IPS-20b (cell line): Measurements from ENCODE around the gene GTSE1.

Experiments used
- H3K27ac ChIP-seq: one replicate; pipeline ENCODE4 v1.5.1; 2013; ENCODE audit warnings: low read length
- H3K27me3 ChIP-seq: 2 replicates; pipeline ENCODE4 v1.6.1; 2013; ENCODE audit warnings: mild to moderate bottlenecking, low read length, inconsistent platforms; ENCODE audit not compliant: insufficient read depth
- H3K36me3 ChIP-seq: 2 replicates; pipeline ENCODE4 v1.6.1; 2013; ENCODE audit warnings: low read depth, mild to moderate bottlenecking, inconsistent platforms, low read length, moderate library complexity; ENCODE audit not compliant: insufficient read depth
- H3K4me1 ChIP-seq: 2 replicates; pipeline ENCODE4 v1.6.1; 2013; ENCODE audit warnings: mild to moderate bottlenecking, control low read depth, inconsistent platforms, low read length, moderate library complexity; ENCODE audit not compliant: insufficient read depth
- H3K4me3 ChIP-seq: 2 replicates; pipeline ENCODE4 v1.5.1; 2013; ENCODE audit warnings: mild to moderate bottlenecking, low read length, inconsistent platforms
- H3K9ac ChIP-seq: 2 replicates; pipeline ENCODE4 v1.6.1; 2013; ENCODE audit warnings: low read depth, mild to moderate bottlenecking, inconsistent platforms, low read length, moderate library complexity
- H3K9me3 ChIP-seq: 2 replicates; pipeline ENCODE4 v1.6.1; 2013; ENCODE audit warnings: mild to moderate bottlenecking, low read depth, low read length, inconsistent platforms; ENCODE audit not compliant: insufficient read depth

The GTSE1 gene

GRCh38 chr22:46296257-46297150 is at the start of gene GTSE1:
Gene GTSE1 (plus strand): TSS chr22:46296870. CDS start chr22:46297401, 531 bp downstream.
- H3K27me3 ChIP-seq, result no peaks in the 10 kb centered on the region
- peak within 1 kb of the TSS; percentile 80; the same call in 1 of the 2 replicates for H3K9ac ChIP-seq
- peaks cover 39% of the 10 kb centered on the region for H3K36me3 ChIP-seq
- H3K27ac ChIP-seq, result peak within 1 kb of the TSS; percentile 53
- no peaks in the 10 kb centered on the region for H3K9me3 ChIP-seq
- peak within 1 kb of the TSS; percentile 87 for H3K4me3 ChIP-seq
- peaks cover 3% of the 10 kb centered on the region; the same call in 1 of the 2 replicates for H3K4me1 ChIP-seq

GRCh38 chr22:46247443-46247975 is 49.2 kb upstream of the GTSE1 start:
- Histone ChIP-seq H3K36me3 (peaks cover 12% of the 10 kb centered on the region; the same call in 1 of the 2 replicates), H3K4me3 (no peak overlapping the region), H3K4me1 (no peaks in the 10 kb centered on the region), H3K9me3 (no peaks in the 10 kb centered on the region), H3K9ac (no peak overlapping the region), H3K27ac (no peak overlapping the region), H3K27me3 (peaks cover 14% of the 10 kb centered on the region)

- no peaks in the 10 kb centered on the region for H3K36me3 ChIP-seq
- no peaks in the 10 kb centered on the region for H3K4me1 ChIP-seq
- no peaks in the 10 kb centered on the region for H3K9me3 ChIP-seq
- H3K4me3 ChIP-seq, result peak within 1 kb of the TSS; percentile 78
- H3K27me3 ChIP-seq, result peaks cover 14% of the 10 kb centered on the region
- H3K27ac ChIP-seq, result no peak within 1 kb of the TSS
- peak within 1 kb of the TSS; percentile 69; the same call in 1 of the 2 replicates for H3K9ac ChIP-seq
Observed at GRCh38 chr22:46250035-46250782, 46.5 kb upstream of the GTSE1 start, which contains the start of gene CDPF1. Gene CDPF1 (minus strand): TSS chr22:46250293. CDS start chr22:46248284, 2,009 bp downstream.

- peaks cover 14% of the 10 kb centered on the region for H3K27me3 ChIP-seq
- no peaks in the 10 kb centered on the region for H3K36me3 ChIP-seq
- H3K9ac ChIP-seq, result peak overlapping the region; percentile 66; the same call in 1 of the 2 replicates
- no peaks in the 10 kb centered on the region for H3K4me1 ChIP-seq
- peak overlapping the region; percentile 78 for H3K4me3 ChIP-seq
- no peak overlapping the region for H3K27ac ChIP-seq
- H3K9me3 ChIP-seq, result no peaks in the 10 kb centered on the region
Observed at GRCh38 chr22:46250783-46251125, 45.9 kb upstream of the GTSE1 start.

GRCh38 chr22:46251266-46251665 is 45.4 kb upstream of the GTSE1 start:
- Histone ChIP-seq H3K4me1 (no peaks in the 10 kb centered on the region), H3K36me3 (no peaks in the 10 kb centered on the region), H3K27ac (no peak overlapping the region), H3K27me3 (peaks cover 14% of the 10 kb centered on the region), H3K9me3 (no peaks in the 10 kb centered on the region), H3K4me3 (peak overlapping the region; percentile 78; the same call in 1 of the 2 replicates), H3K9ac (peak overlapping the region; percentile 66; the same call in 1 of the 2 replicates)

GRCh38 chr22:46251816-46252380 is 44.8 kb upstream of the GTSE1 start:
- H3K4me1 ChIP-seq, result no peaks in the 10 kb centered on the region
- H3K9ac ChIP-seq, result no peak overlapping the region
- H3K27me3 ChIP-seq, result peaks cover 14% of the 10 kb centered on the region
- no peak overlapping the region for H3K27ac ChIP-seq
- no peaks in the 10 kb centered on the region for H3K36me3 ChIP-seq
- no peaks in the 10 kb centered on the region for H3K9me3 ChIP-seq
- H3K4me3 ChIP-seq, result no peak overlapping the region

GRCh38 chr22:46256358-46256958 is 40.2 kb upstream of the GTSE1 start:
- Histone ChIP-seq H3K27ac (no peak overlapping the region), H3K36me3 (no peaks in the 10 kb centered on the region), H3K27me3 (peaks cover 44% of the 10 kb centered on the region), H3K9me3 (no peaks in the 10 kb centered on the region), H3K9ac (no peak overlapping the region), H3K4me1 (no peaks in the 10 kb centered on the region), H3K4me3 (no peak overlapping the region)

- Histone ChIP-seq H3K27me3 (peaks cover 68% of the 10 kb centered on the region), H3K9ac (no peak overlapping the region), H3K4me3 (no peak overlapping the region), H3K36me3 (no peaks in the 10 kb centered on the region), H3K4me1 (no peaks in the 10 kb centered on the region), H3K9me3 (no peaks in the 10 kb centered on the region; the same call in 1 of the 2 replicates), H3K27ac (no peak overlapping the region)
Observed at GRCh38 chr22:46259374-46259773, 37.3 kb upstream of the GTSE1 start.

GRCh38 chr22:46260038-46260437 is 36.6 kb upstream of the GTSE1 start:
- H3K27ac ChIP-seq, result no peak overlapping the region
- no peak overlapping the region for H3K4me3 ChIP-seq
- no peaks in the 10 kb centered on the region; the same call in 1 of the 2 replicates for H3K9me3 ChIP-seq
- peaks cover 71% of the 10 kb centered on the region for H3K27me3 ChIP-seq
- no peak overlapping the region for H3K9ac ChIP-seq
- no peaks in the 10 kb centered on the region for H3K36me3 ChIP-seq
- no peaks in the 10 kb centered on the region for H3K4me1 ChIP-seq

GRCh38 chr22:46262449-46263215 is 34.0 kb upstream of the GTSE1 start:
- no peak overlapping the region for H3K27ac ChIP-seq
- H3K4me1 ChIP-seq, result no peaks in the 10 kb centered on the region; the same call in 1 of the 2 replicates
- no peak overlapping the region for H3K9ac ChIP-seq
- peaks cover 91% of the 10 kb centered on the region for H3K27me3 ChIP-seq
- H3K9me3 ChIP-seq, result peaks cover 6% of the 10 kb centered on the region
- no peaks in the 10 kb centered on the region for H3K36me3 ChIP-seq
- no peak overlapping the region; the same call in 1 of the 2 replicates for H3K4me3 ChIP-seq
